Dendritic cell treated with granulocyte-macrophage colony-stimulating factor and Interleukin-4, amounts not matched to agents 40 ng/mL and 50 ng/mL, for 4 days (primary cell): ENCODE measurements around the gene ELAPOR2.

Experiments
- H3K27ac Mint-ChIP-seq: one replicate; pipeline ENCODE4 v1.8.0; 2022; ENCODE audit warnings: mild to moderate bottlenecking, mixed read lengths
- H3K27me3 Mint-ChIP-seq: one replicate; pipeline ENCODE4 v1.8.0; 2022; ENCODE audit warnings: mild to moderate bottlenecking, mixed read lengths
- H3K36me3 Mint-ChIP-seq: one replicate; pipeline ENCODE4 v1.8.0; 2022; ENCODE audit warnings: low read depth, mixed read lengths
- H3K4me1 Mint-ChIP-seq: one replicate; pipeline ENCODE4 v1.8.0; 2022; ENCODE audit warnings: low read depth, mixed read lengths
- H3K4me3 Mint-ChIP-seq: one replicate; pipeline ENCODE4 v1.8.0; 2022; ENCODE audit warnings: mild to moderate bottlenecking, moderate library complexity, mixed read lengths
- H3K9me3 Mint-ChIP-seq: one replicate; pipeline ENCODE4 v1.8.0; 2022; ENCODE audit warnings: mixed read lengths
- intact Hi-C: fragments of 100-400 bp; cut with micrococcal nuclease; formaldehyde crosslinking; loops from one replicate; pipeline ENCODE4 v1.15.0; 2022

Gene ELAPOR2

GRCh38 chr7:87027900-87028299, 31.6 kb downstream of the ELAPOR2 start:
- H3K36me3 Mint-ChIP-seq, result no peaks in the 10 kb centered on the region
- intact Hi-C loops, result no loop called here
- H3K4me3 Mint-ChIP-seq, result no peak overlapping the region
- no peaks in the 10 kb centered on the region for H3K9me3 Mint-ChIP-seq
- no peaks in the 10 kb centered on the region for H3K4me1 Mint-ChIP-seq
- H3K27me3 Mint-ChIP-seq, result no peaks in the 10 kb centered on the region
- H3K27ac Mint-ChIP-seq, result no peak overlapping the region

GRCh38 chr7:87021285-87021684, 38.2 kb downstream of the ELAPOR2 start:
- Mint-ChIP-seq H3K4me1 (no peaks in the 10 kb centered on the region), H3K36me3 (no peaks in the 10 kb centered on the region)
- intact Hi-C loops, result no loop called here

GRCh38 chr7:87016606-87017005, 42.8 kb downstream of the ELAPOR2 start:
- intact Hi-C loops, result no loop called here
- H3K4me3 Mint-ChIP-seq, result no peak overlapping the region

More at GRCh38 chr7:87021285-87021684, 38.2 kb downstream of the ELAPOR2 start:
- Mint-ChIP-seq H3K27ac (no peak overlapping the region), H3K4me3 (no peak overlapping the region), H3K9me3 (no peaks in the 10 kb centered on the region), H3K27me3 (no peaks in the 10 kb centered on the region)

GRCh38 chr7:87013840-87014190, 45.6 kb downstream of the ELAPOR2 start:
- Mint-ChIP-seq H3K4me1 (no peaks in the 10 kb centered on the region), H3K36me3 (no peaks in the 10 kb centered on the region), H3K9me3 (no peaks in the 10 kb centered on the region), H3K4me3 (no peak overlapping the region), H3K27me3 (no peaks in the 10 kb centered on the region), H3K27ac (no peak overlapping the region)
- intact Hi-C loops, result no loop called here

More at GRCh38 chr7:87016606-87017005, 42.8 kb downstream of the ELAPOR2 start:
- no peak overlapping the region for H3K27ac Mint-ChIP-seq
- H3K4me1 Mint-ChIP-seq, result no peaks in the 10 kb centered on the region
- H3K27me3 Mint-ChIP-seq, result no peaks in the 10 kb centered on the region
- H3K36me3 Mint-ChIP-seq, result no peaks in the 10 kb centered on the region
- H3K9me3 Mint-ChIP-seq, result no peaks in the 10 kb centered on the region

- no peaks in the 10 kb centered on the region for H3K4me1 Mint-ChIP-seq
- no peaks in the 10 kb centered on the region for H3K27me3 Mint-ChIP-seq
- no peak overlapping the region for H3K27ac Mint-ChIP-seq
- no peaks in the 10 kb centered on the region for H3K36me3 Mint-ChIP-seq
- H3K4me3 Mint-ChIP-seq, result no peak overlapping the region
- intact Hi-C loops, result no loop called here
- no peaks in the 10 kb centered on the region for H3K9me3 Mint-ChIP-seq
Observed at GRCh38 chr7:87013136-87013839, 46.2 kb downstream of the ELAPOR2 start.
